AG09319 (cell line): Measurements from ENCODE around the gene ZNF358.

Experiments used
- DNase-seq: peaks from one replicate; pipeline ENCODE4 v3.0.0-alpha.2; 2010; ENCODE audit warnings: low read depth; ENCODE audit errors: extremely low read depth
- CTCF ChIP-seq: IDR thresholded peaks from 2 replicates; pipeline ENCODE4 v1.5.1; 2011; ENCODE audit warnings: low read depth, mild to moderate bottlenecking, inconsistent platforms, low read length, moderate library complexity

Gene ZNF358

GRCh38 chr19:7480970-7481255 lies 35.0 kb upstream of the ZNF358 start:
- no peak for TF ChIP-seq CTCF
- DNase-seq, result no peak

GRCh38 chr19:7482584-7483439 lies 33.1 kb upstream of the ZNF358 start:
- no peak for DNase-seq
- TF ChIP-seq CTCF, result no peak

GRCh38 chr19:7483720-7484201 lies 32.1 kb upstream of the ZNF358 start:
- no peak for DNase-seq
- no peak for TF ChIP-seq CTCF

- TF ChIP-seq CTCF, result no peak
- no peak for DNase-seq
These were observed 29.0 kb upstream of the ZNF358 start for GRCh38 chr19:7486923-7487322.

- no peak for TF ChIP-seq CTCF
- DNase-seq, result peak; percentile 55
These were observed 27.1 kb upstream of the ZNF358 start, which contains the start of gene PEX11G for GRCh38 chr19:7488736-7489353. PEX11G (minus strand) TSS chr19:7489035; CDS start chr19:7489010, 25 bp downstream.

GRCh38 chr19:7489609-7490044 lies 26.3 kb upstream of the ZNF358 start:
- no peak for TF ChIP-seq CTCF
- no peak for DNase-seq

- no peak for DNase-seq
- TF ChIP-seq CTCF, result no peak
These were observed 23.8 kb upstream of the ZNF358 start for GRCh38 chr19:7492142-7492541.
